PC-3 (cell line): ENCODE results near the gene MCM9. TPM values are rescaled to one million over a fixed set of nuclear protein-coding genes. Genes with fewer than 3 reads are reported as not detected.

Experiments
- ATAC-seq: fragments of 200-7000 bp; cut with Tn5 transposase; 2 replicates; pipeline ENCODE4 v1.9.1; 2020; ENCODE audit warnings: mild to moderate bottlenecking, moderate library complexity
- BruUV-seq: library from RNA; stranded (reverse); fragments of 400-500 nt; replicated peaks from 2 replicates; lab custom pipeline; 2021; lab: Mats Ljungman, UMichigan
- CTCF ChIA-PET: fragments of 300-600 bp; sonication (Branson Sonifier 250); formaldehyde crosslinking; loops from one replicate; lab custom pipeline; 2022; ENCODE audit warnings: antibody characterized with exemption; lab: Charles Lee
- POLR2A ChIA-PET: fragments of 300-600 bp; sonication (Branson Sonifier 250); formaldehyde crosslinking; loops from one replicate; lab custom pipeline; 2022; ENCODE audit warnings: antibody characterized with exemption; ENCODE audit not compliant: unreplicated experiment; lab: Charles Lee
- DNase-seq: peaks from one replicate; pipeline ENCODE4 v3.0.0-alpha.2; 2015
- H2AFZ ChIP-seq: fragments of 300-600 bp; sonication (generic); 2 replicates; pipeline ENCODE4 v1.6.0; 2016; ENCODE audit warnings: antibody characterized with exemption, low read length
- H3F3A ChIP-seq: fragments of 300-600 bp; sonication (generic); one replicate; pipeline ENCODE4 v1.6.0; 2017; ENCODE audit warnings: antibody characterized with exemption, low read length, control low read depth, mild to moderate bottlenecking; ENCODE audit not compliant: unreplicated experiment
- H3K27ac ChIP-seq: fragments of 300-600 bp; sonication (generic); 2 replicates; pipeline ENCODE4 v1.5.1; 2016; ENCODE audit warnings: mild to moderate bottlenecking, low read length
- H3K27me3 ChIP-seq: fragments of 300-600 bp; sonication (generic); 2 replicates; pipeline ENCODE4 v1.6.1; 2016; ENCODE audit warnings: low read length, mixed read lengths
- H3K36me3 ChIP-seq: fragments of 300-600 bp; sonication (generic); 2 replicates; pipeline ENCODE4 v1.6.1; 2016; ENCODE audit warnings: low read depth, mixed run types, low read length, mixed read lengths
- H3K4me1 ChIP-seq: fragments of 300-600 bp; sonication (generic); 2 replicates; pipeline ENCODE4 v1.5.1; 2016; ENCODE audit warnings: low read length; ENCODE audit not compliant: insufficient read depth
- H3K4me2 ChIP-seq: fragments of 300-600 bp; sonication (generic); 2 replicates; pipeline ENCODE4 v1.6.0; 2016; ENCODE audit warnings: low read length
- H3K4me3 ChIP-seq: fragments of 300-600 bp; sonication (generic); 2 replicates; pipeline ENCODE4 v1.5.1; 2016; ENCODE audit warnings: mild to moderate bottlenecking, low read length, mixed read lengths
- H3K79me2 ChIP-seq: fragments of 300-600 bp; sonication (generic); 2 replicates; pipeline ENCODE4 v1.6.1; 2017; ENCODE audit warnings: low read length, mixed read lengths
- H3K9ac ChIP-seq: fragments of 300-600 bp; sonication (generic); 2 replicates; pipeline ENCODE4 v1.6.0; 2016; ENCODE audit warnings: mild to moderate bottlenecking, low read length
- H3K9me2 ChIP-seq: fragments of 300-600 bp; sonication (generic); replicated peaks from 2 replicates; pipeline ENCODE4 v1.6.1; 2016; ENCODE audit warnings: mixed run types, low read length, mixed read lengths
- H3K9me3 ChIP-seq: fragments of 300-600 bp; sonication (generic); 2 replicates; pipeline ENCODE4 v1.6.1; 2016; ENCODE audit warnings: low read length, mixed read lengths
- H4K20me1 ChIP-seq: fragments of 300-600 bp; sonication (generic); 2 replicates; pipeline ENCODE4 v1.6.1; 2016; ENCODE audit warnings: low read length, mixed read lengths
- CTCF ChIP-seq: fragments of 300-600 bp; sonication (generic); conservative IDR thresholded peaks from 2 replicates; pipeline ENCODE4 v1.5.1; 2017; ENCODE audit warnings: antibody characterized with exemption, low read depth, mild to moderate bottlenecking, low read length
- EZH2 ChIP-seq: fragments of 300-600 bp; sonication (generic); IDR thresholded peaks from one replicate; pipeline ENCODE4 v1.6.1; 2017; ENCODE audit warnings: antibody characterized with exemption, mild to moderate bottlenecking, low read length; ENCODE audit not compliant: unreplicated experiment
- EZH2phosphoT487 ChIP-seq: fragments of 300-600 bp; sonication (generic); IDR thresholded peaks from 2 replicates; pipeline ENCODE4 v1.6.1; 2018; ENCODE audit warnings: mild to moderate bottlenecking, antibody characterized with exemption, low read length, borderline replicate concordance
- intact Hi-C: fragments of 100-400 bp; cut with micrococcal nuclease; formaldehyde crosslinking; loops from 2 replicates; pipeline ENCODE4 v1.9.0; 2023
- total RNA-seq: library from RNA; depleted of rRNA; stranded (reverse); fragments of >200 nt; gene quantifications from 2 replicates; pipeline ENCODE4 v1.2.3, GENCODE V29; 2014

MCM9 gene
- total RNA-seq, 1 experiment from 2014 or later: 5.8 TPM

- TSS peak; percentile 52 for BruUV-seq
- no peaks in the 10 kb centered on the region; the same call in none of the 2 replicates for H3K36me3 ChIP-seq
- DNase-seq (no peak), ATAC-seq (no peak)
- CTCF ChIA-PET: no interaction called here
- peak overlapping the region; percentile 97 for H2AFZ ChIP-seq
- H3F3A ChIP-seq: no peaks in the 10 kb centered on the region
- peak overlapping the region; percentile 92 for H3K4me2 ChIP-seq
- H3K9ac ChIP-seq: peak overlapping the region; percentile 90; the same call in 1 of the 2 replicates
- H3K79me2 ChIP-seq: peaks cover 36% of the 10 kb centered on the region
- no peaks in the 10 kb centered on the region for H4K20me1 ChIP-seq
- H3K9me2 ChIP-seq: no peaks in the 10 kb centered on the region
- H3K4me1 ChIP-seq: peaks cover 32% of the 10 kb centered on the region
- TF ChIP-seq EZH2 (no peak), EZH2phosphoT487 (no peak)
- H3K9me3 ChIP-seq: no peaks in the 10 kb centered on the region
- peak overlapping the region; percentile 86 for H3K4me3 ChIP-seq
- intact Hi-C loops: no loop called here
- no peak overlapping the region for H3K27ac ChIP-seq
- no peaks in the 10 kb centered on the region for H3K27me3 ChIP-seq
- POLR2A ChIA-PET: no interaction called here
These were observed 341 bp upstream of the MCM9 start for GRCh38 chr6:118935331-118935668.

GRCh38 chr6:118933855-118934460 lies 1.0 kb downstream of the MCM9 start:
- H4K20me1 ChIP-seq: no peaks in the 10 kb centered on the region
- peak overlapping the region; percentile 92 for H3K4me2 ChIP-seq
- H3F3A ChIP-seq: no peaks in the 10 kb centered on the region
- no peaks in the 10 kb centered on the region for H3K27me3 ChIP-seq
- peaks cover 36% of the 10 kb centered on the region for H3K79me2 ChIP-seq
- no peaks in the 10 kb centered on the region; the same call in none of the 2 replicates for H3K36me3 ChIP-seq
- peak overlapping the region; percentile 30; the same call in 1 of the 2 replicates for H2AFZ ChIP-seq
- no peak for DNase-seq
- ChIA-PET CTCF (no interaction called here), POLR2A (interaction anchor here (0.6 kb wide), 1 partner anchor 58 kb away, joined by 10 read pairs; no protein-coding TSS in a partner anchor)
- TF ChIP-seq EZH2 (no peak), CTCF (no peak), EZH2phosphoT487 (no peak)
- TSS peak; percentile 39 for BruUV-seq
- H3K9me3 ChIP-seq: no peaks in the 10 kb centered on the region
- H3K4me1 ChIP-seq: peaks cover 32% of the 10 kb centered on the region
- intact Hi-C loops: no loop called here
- H3K27ac ChIP-seq: no peak overlapping the region
- H3K9me2 ChIP-seq: no peaks in the 10 kb centered on the region
- H3K9ac ChIP-seq: no peak overlapping the region
- ATAC-seq: no peak
- H3K4me3 ChIP-seq: peak overlapping the region; percentile 86

- H3K9me3 ChIP-seq: no peaks in the 10 kb centered on the region
- H3K36me3 ChIP-seq: no peaks in the 10 kb centered on the region; the same call in none of the 2 replicates
- CTCF ChIA-PET: no interaction called here
- no peak overlapping the region for H3K9ac ChIP-seq
- ATAC-seq: no peak
- no peaks in the 10 kb centered on the region for H3K27me3 ChIP-seq
- no peak for DNase-seq
- no peak overlapping the region for H3K4me2 ChIP-seq
- H3K27ac ChIP-seq: no peak overlapping the region
- intact Hi-C loops: no loop called here
- peaks cover 32% of the 10 kb centered on the region for H3K4me1 ChIP-seq
- H3F3A ChIP-seq: no peaks in the 10 kb centered on the region
- POLR2A ChIA-PET: no interaction called here
- TF ChIP-seq EZH2 (no peak), CTCF (no peak), EZH2phosphoT487 (no peak)
- H4K20me1 ChIP-seq: no peaks in the 10 kb centered on the region
- no TSS peak for BruUV-seq
- no peaks in the 10 kb centered on the region for H3K9me2 ChIP-seq
- no peak overlapping the region for H3K4me3 ChIP-seq
- no peak overlapping the region for H2AFZ ChIP-seq
- peaks cover 36% of the 10 kb centered on the region for H3K79me2 ChIP-seq
These were observed 2.5 kb downstream of the MCM9 start for GRCh38 chr6:118932421-118932820.
